GM21786 (cell line): Measurements from ENCODE around the gene MRPL43.

Experiments
- ATAC-seq: cut with Tn5 transposase; IDR thresholded peaks from one replicate; pipeline ENCODE4 v1.9.1; 2021; ENCODE audit not compliant: unreplicated experiment

MRPL43 gene

DNA sequence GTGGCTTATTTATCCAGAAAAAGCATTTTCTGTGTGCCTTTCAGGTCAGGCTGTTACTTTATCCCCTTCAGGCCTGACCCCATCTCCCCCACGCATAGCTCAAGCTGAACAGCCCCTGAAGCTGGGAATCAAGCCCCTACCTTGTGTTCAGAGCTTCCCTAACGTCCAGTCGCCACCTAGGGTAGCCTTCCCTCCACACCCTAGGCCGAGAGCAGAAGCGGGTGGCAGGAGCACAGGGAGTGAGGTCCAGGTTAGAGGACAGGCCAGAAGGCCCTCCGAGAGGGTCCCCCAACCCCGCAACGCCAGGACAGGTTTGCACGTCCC, 18.5 kb downstream of the MRPL43 start:
- no peak for ATAC-seq

- no peak for ATAC-seq
Measured at GRCh38 chr10:100968062-100968736, 19.1 kb downstream of the MRPL43 start.

- no peak for ATAC-seq
Measured at GRCh38 chr10:100967332-100967731, 20.0 kb downstream of the MRPL43 start.

DNA sequence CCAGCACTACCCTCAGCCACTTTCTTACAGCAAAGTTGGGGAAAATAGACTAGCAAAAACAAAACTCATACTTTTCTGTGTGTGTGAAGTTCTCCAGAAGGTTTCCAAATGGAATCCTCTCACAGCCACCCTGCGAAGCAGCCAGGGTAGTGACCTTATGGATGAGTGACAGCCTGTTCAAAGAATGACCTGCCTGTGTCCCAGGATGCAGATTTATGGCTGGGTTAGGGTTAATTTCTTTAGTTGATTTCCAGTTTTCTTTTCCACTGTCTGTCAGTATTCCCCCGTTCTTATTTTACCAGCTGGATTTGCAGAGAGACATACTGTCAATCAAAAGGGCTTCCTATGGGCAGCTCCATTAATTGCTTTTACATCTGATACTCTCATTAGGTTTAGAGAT, 20.4 kb downstream of the MRPL43 start:
- ATAC-seq: no peak

DNA sequence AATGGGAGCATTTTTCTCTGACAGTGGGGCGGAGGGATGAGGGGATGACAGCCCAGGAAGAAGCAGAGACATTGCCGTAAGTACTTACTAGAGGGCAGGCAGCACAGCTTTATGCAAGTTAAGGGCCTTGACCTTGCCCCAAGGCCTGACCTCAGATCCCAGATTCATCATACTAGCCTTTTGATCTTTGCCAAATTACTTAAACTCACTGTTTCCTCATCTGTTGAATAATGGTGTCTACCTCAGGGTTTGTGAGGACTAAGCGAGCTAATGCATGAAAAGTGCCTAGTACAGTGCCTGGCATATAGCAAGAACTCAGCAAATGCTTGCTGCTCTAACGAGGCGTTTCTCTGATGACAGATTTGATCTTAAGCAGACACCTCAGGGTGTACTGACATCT, 21.5 kb downstream of the MRPL43 start:
- ATAC-seq: no peak

- no peak for ATAC-seq
Measured at GRCh38 chr10:100963826-100964225, 23.5 kb downstream of the MRPL43 start.

DNA sequence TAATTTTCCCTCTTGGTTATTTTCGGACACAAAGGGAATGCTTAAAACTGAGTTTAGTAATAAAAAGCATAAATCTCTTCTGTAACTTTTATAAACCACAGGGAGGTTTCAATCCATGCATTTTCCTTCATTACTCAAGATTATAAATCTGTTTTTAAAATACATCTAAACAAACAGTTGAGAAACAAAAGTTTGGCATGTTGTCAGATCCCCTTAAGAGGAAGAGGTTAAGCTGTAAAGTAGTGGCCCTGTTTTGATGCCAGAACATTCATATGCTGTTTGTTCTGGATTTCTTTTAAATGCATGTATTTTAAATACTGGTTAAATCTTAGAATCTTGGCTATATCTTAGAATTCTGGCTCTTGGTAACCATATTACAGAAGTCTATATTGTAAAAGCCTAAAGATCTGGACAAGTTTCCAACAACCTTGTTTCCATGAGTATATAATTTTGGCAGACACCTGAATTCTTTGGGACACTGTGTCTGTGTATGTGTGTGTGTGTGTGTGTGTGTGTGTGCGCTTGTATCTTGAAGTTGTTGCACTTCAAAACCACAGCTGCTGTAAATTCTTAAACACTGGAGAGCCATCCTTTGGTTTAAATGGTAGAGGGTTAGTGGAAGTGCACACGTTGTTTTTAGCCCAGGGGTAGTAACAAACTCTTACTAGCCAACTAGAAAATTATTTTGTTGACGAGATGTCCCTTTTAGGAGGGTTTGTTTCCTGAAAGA, 24.8 kb downstream of the MRPL43 start:
- no peak for ATAC-seq

- no peak for ATAC-seq
Measured at GRCh38 chr10:100960251-100960650, 27.0 kb downstream of the MRPL43 start.

DNA sequence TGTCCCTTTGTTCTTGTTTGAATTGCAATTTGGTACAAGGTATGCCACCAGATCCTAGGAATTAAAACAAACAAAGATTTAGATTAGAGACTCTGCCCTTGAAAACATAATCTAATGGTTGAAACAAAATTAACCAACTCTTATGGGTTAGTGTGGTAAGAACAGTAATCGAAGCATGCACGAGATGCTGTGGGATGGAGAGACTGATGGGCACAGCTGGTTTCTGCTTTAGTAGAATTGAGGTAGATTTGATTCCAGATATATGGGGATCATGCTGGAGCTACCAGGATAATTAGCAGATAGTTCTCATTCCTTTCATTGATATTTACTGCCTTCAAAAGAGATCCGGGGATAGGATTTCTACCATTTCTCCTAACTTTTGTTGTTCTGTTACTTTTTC, 38.4 kb downstream of the MRPL43 start:
- ATAC-seq: no peak

- ATAC-seq: no peak
Measured at GRCh38 chr10:100945754-100946153, 41.5 kb downstream of the MRPL43 start.

DNA sequence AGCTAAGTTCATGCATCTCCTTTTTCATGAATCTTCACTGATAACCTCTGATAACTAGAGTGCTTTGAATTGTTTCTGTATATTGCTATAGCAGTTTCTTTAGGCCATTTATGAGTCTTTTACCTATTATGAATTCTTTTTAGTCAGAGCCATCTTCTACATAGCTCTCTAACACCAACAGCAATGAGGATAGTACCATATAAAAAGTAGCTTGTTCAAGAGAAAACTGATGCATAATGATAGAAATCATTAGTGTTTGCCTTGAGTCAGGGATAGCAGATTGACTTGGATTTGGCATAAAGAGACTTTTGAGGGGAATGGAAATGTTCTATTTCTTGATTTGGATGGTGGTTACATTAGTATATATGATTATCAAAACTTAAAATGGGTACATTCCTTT, 43.8 kb downstream of the MRPL43 start:
- ATAC-seq: no peak

DNA sequence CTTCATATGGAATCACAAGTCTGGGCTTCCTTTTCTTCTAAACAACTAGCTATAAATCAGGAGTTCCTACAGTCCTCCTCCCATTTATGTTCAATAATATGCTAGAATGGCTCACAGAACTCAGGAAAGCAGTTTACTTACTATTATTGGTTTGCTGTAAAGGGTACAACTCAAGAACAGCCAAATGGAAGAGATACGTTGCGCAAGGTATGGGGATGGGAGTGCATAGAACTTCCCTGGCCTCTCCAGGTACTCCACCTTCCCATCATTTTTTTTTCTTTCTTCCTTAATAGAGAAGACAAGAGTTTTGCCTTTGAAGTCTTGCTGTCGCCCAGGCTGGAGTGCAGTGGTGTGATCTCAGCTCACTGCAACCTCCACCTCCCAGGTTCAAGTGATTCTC, 45.1 kb downstream of the MRPL43 start:
- no peak for ATAC-seq

DNA sequence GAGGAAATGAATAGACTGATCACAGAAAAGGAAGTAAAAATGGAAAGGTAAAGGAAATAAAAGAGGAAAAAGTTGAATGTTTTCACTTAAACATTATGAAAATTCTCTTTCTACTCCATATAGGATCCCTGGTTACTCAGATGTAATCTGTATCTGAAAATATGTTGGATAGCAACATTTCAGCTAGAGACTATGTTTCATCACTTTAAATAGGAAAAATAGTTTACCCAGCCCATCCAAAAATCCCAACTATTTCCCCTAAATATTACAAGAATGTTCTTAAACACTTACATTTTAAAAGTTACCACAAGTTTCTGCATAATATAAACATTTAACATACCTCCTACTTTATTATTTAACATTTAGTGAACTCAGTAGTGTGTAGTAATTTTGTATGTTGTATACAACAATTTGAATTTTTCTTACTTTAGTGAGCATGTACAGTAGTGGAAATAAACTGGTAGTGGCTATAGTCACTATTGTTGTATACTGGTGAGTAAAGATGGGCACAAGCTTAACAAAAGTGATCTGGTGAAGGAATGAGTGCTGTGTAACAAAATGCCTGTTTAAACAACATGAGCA, 47.4 kb downstream of the MRPL43 start:
- no peak for ATAC-seq
